Stimulated activated CD8-positive, alpha-beta memory T cell treated with anti-CD3 and anti-CD28 coated beads, Interleukin-2, amount 100 ng/mL, for 48 hours (primary cell): ENCODE measurements around the gene PLCL1.

Experiments used
- DNase-seq, 2 donors: peaks; one replicate each; pipeline ENCODE4 v3.0.0-alpha.2; 2020; ENCODE audit warnings: low read depth in 2 of 2

The PLCL1 gene

GRCh38 chr2:198056836-198057235 lies 252.4 kb downstream of the PLCL1 start:
- DNase-seq = no peak

- no peak for DNase-seq
Observed at GRCh38 chr2:198059800-198060199, 255.4 kb downstream of the PLCL1 start.

- no peak for DNase-seq
Observed at GRCh38 chr2:198060277-198060676, 255.9 kb downstream of the PLCL1 start.

- no peak for DNase-seq
Observed at GRCh38 chr2:198062826-198063225, 258.4 kb downstream of the PLCL1 start.

GRCh38 chr2:198063242-198063641 lies 258.8 kb downstream of the PLCL1 start:
- DNase-seq = no peak

- no peak for DNase-seq
Observed at GRCh38 chr2:198065322-198065721, 260.9 kb downstream of the PLCL1 start.

GRCh38 chr2:198066597-198066996 lies 262.2 kb downstream of the PLCL1 start:
- DNase-seq = no peak

GRCh38 chr2:198072655-198073054 lies 268.3 kb downstream of the PLCL1 start:
- DNase-seq = no peak

GRCh38 chr2:198073253-198073652 lies 268.9 kb downstream of the PLCL1 start:
- no peak for DNase-seq

- no peak for DNase-seq
Observed at GRCh38 chr2:198077477-198077876, 273.1 kb downstream of the PLCL1 start.

- DNase-seq = no peak
Observed at GRCh38 chr2:198080879-198081765, 276.7 kb downstream of the PLCL1 start.

GRCh38 chr2:198084156-198084555 lies 279.8 kb downstream of the PLCL1 start:
- DNase-seq = no peak

GRCh38 chr2:198096002-198096401 lies 291.6 kb downstream of the PLCL1 start:
- no peak for DNase-seq

- no peak for DNase-seq
Observed at GRCh38 chr2:198096965-198097364, 292.6 kb downstream of the PLCL1 start.

GRCh38 chr2:198097630-198098029 lies 293.2 kb downstream of the PLCL1 start:
- no peak for DNase-seq

- DNase-seq = no peak
Observed at GRCh38 chr2:198098386-198098785, 294.0 kb downstream of the PLCL1 start.

GRCh38 chr2:198098918-198099317 lies 294.5 kb downstream of the PLCL1 start:
- DNase-seq = no peak

- no peak for DNase-seq
Observed at GRCh38 chr2:198100346-198100745, 296.0 kb downstream of the PLCL1 start.

- DNase-seq = no peak
Observed at GRCh38 chr2:198101688-198102087, 297.3 kb downstream of the PLCL1 start.

GRCh38 chr2:198102120-198102519 lies 297.7 kb downstream of the PLCL1 start:
- DNase-seq = no peak

- DNase-seq = no peak
Observed at GRCh38 chr2:198102856-198103255, 298.5 kb downstream of the PLCL1 start.

GRCh38 chr2:198106621-198107385 lies 302.4 kb downstream of the PLCL1 start:
- DNase-seq = no peak

- DNase-seq = no peak
Observed at GRCh38 chr2:198113316-198113715, 308.9 kb downstream of the PLCL1 start.
